HepG2 (cell line): ENCODE data around the gene GALR2. TPM values are rescaled to one million over a fixed set of nuclear protein-coding genes. Genes with fewer than 3 reads are reported as not detected.

Experiments used
- ETV6 ChIP-seq: sonication (generic); formaldehyde crosslinking; conservative IDR thresholded peaks from 2 replicates; pipeline ENCODE4 v1.4.0; 2020; ENCODE audit warnings: missing genetic modification reagents
- FOXO1 ChIP-seq: sonication (generic); formaldehyde crosslinking; IDR thresholded peaks from 2 replicates; pipeline ENCODE4 v1.4.0; 2020; ENCODE audit warnings: missing genetic modification reagents
- KDM2A ChIP-seq: sonication (generic); formaldehyde crosslinking; IDR thresholded peaks from 2 replicates; pipeline ENCODE4 v1.4.0; 2020; ENCODE audit warnings: low read depth, missing genetic modification reagents, borderline replicate concordance
- NFYB ChIP-seq: sonication (generic); formaldehyde crosslinking; IDR thresholded peaks from 2 replicates; pipeline ENCODE4 v1.4.0; 2020; ENCODE audit warnings: missing genetic modification reagents
- NRL ChIP-seq: sonication (generic); formaldehyde crosslinking; IDR thresholded peaks from 2 replicates; pipeline ENCODE4 v1.5.0; 2020; ENCODE audit warnings: missing genetic modification reagents, mild to moderate bottlenecking, moderate library complexity, borderline replicate concordance
- PHF21A ChIP-seq: sonication (generic); formaldehyde crosslinking; IDR thresholded peaks from 2 replicates; pipeline ENCODE4 v1.5.0; 2020; ENCODE audit warnings: mild to moderate bottlenecking, missing genetic modification reagents
- RNF2 ChIP-seq: fragments of 450-650 bp; conservative IDR thresholded peaks from 2 replicates; pipeline ENCODE4 v1.6.1; 2016; ENCODE audit warnings: low read depth
- SRF ChIP-seq: IDR thresholded peaks from 2 replicates; pipeline ENCODE4 v1.6.1; 2011; ENCODE audit warnings: mild to moderate bottlenecking, low read depth, low read length, moderate library complexity
- TFDP1 ChIP-seq: IDR thresholded peaks from 2 replicates; pipeline ENCODE4 v1.6.1; 2016; ENCODE audit warnings: missing compliant biosample characterization, missing genetic modification reagents, borderline replicate concordance
- TFDP2 ChIP-seq: sonication (generic); formaldehyde crosslinking; IDR thresholded peaks from 2 replicates; pipeline ENCODE4 v1.4.0; 2020; ENCODE audit warnings: missing genetic modification reagents
- ZBTB38 ChIP-seq: sonication (generic); formaldehyde crosslinking; IDR thresholded peaks from 2 replicates; pipeline ENCODE4 v1.5.1; 2020; ENCODE audit warnings: mild to moderate bottlenecking, missing genetic modification reagents
- ZFY ChIP-seq: sonication (generic); formaldehyde crosslinking; IDR thresholded peaks from 2 replicates; pipeline ENCODE4 v1.4.0; 2020; ENCODE audit warnings: missing genetic modification reagents
- ZMYM2 ChIP-seq: sonication (generic); formaldehyde crosslinking; IDR thresholded peaks from 2 replicates; pipeline ENCODE4 v1.8.0; 2022; ENCODE audit warnings: mild to moderate bottlenecking, missing genetic modification reagents
- ZNF512 ChIP-seq: sonication (generic); formaldehyde crosslinking; IDR thresholded peaks from 2 replicates; pipeline ENCODE4 v1.4.0; 2020; ENCODE audit warnings: mild to moderate bottlenecking, missing genetic modification reagents
- ZSCAN9 ChIP-seq: IDR thresholded peaks from 2 replicates; pipeline ENCODE4 v1.6.1; 2016; ENCODE audit warnings: borderline replicate concordance
- polyA plus RNA-seq, 8 experiments: library from polyadenylated mRNA; depleted of rRNA in 3 of 8; stranded (reverse) in 7 of 8; unstranded in 1 of 8; fragments of >200 nt; fragmentation: Illumina TruSeq in 4 of 8; extraction: Trizol in 4 of 8; gene quantifications; 2 replicates each; pipeline versions ENCODE4 v1.2.1 to v1.2.3, GENCODE V29; 2011 to 2016; ENCODE audit warnings: low read depth in 4 of 8, missing spikeins in 1 of 8, mixed read lengths in 1 of 8; ENCODE audit not compliant: insufficient read depth in 1 of 8
- total RNA-seq, 5 experiments: library from RNA; depleted of rRNA; stranded (reverse); fragments of >200 nt; fragmentation: Illumina TruSeq; extraction: Trizol; gene quantifications; 2 replicates each; pipeline ENCODE4 v1.2.3, GENCODE V29; 2016; ENCODE audit warnings: low read depth in 1 of 5
- TF ChIP-seq, protein P1 (sequence below): sonication (generic); formaldehyde crosslinking; IDR thresholded peaks from 2 replicates; pipeline ENCODE4 v1.9.0; 2022; ENCODE audit warnings: low read depth, missing genetic modification reagents
- TF ChIP-seq, protein P2 (sequence below): sonication (generic); formaldehyde crosslinking; IDR thresholded peaks from 2 replicates; pipeline ENCODE4 v1.5.0; 2020; ENCODE audit warnings: missing genetic modification reagents
- TF ChIP-seq, protein P3 (sequence below): sonication (generic); formaldehyde crosslinking; IDR thresholded peaks from 2 replicates; pipeline ENCODE4 v1.8.0; 2022; ENCODE audit warnings: mild to moderate bottlenecking, missing genetic modification reagents, moderate library complexity

GALR2 gene
- total and polyA plus RNA-seq, 2 of the 13 experiments (the other 11 are each of a cell fraction or from before 2014, with no cell fraction given), result 0.48 to 0.58 TPM

DNA sequence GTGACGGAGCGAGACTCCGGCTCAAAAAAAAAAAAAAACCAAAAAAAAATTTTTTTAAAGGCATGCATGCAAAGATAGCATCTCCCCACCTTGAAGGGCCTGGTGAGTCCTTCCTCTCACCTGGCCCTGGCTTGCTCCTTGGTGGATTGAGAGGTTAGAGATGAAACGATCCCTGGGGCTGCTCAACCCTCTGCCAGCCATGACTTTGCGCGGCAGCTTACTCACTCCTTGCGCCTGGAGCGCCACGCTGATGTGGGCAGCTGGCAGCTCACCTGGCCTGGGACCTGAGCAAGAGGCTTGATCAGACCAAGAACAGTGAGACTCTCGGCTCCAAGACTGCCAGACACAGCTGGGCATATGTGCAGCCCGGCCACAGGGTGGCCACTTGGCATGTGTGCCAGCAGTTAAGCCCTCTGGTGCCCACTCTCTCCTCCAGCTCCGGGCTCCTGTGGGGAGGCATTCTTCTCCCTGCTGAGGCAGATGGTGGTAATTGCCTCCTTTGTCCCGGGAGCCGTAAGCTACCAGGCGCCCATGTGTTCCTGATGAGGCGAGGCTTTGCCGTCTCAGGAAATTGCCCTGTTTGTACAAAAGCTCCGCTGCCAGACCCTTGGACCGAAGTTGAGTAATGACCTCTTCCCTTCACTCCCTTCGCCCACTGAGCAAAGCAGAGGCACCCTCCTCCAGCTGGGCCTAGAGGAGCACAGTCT is 42.4 kb upstream of the GALR2 start (continued):
- TF ChIP-seq, protein P1, sequence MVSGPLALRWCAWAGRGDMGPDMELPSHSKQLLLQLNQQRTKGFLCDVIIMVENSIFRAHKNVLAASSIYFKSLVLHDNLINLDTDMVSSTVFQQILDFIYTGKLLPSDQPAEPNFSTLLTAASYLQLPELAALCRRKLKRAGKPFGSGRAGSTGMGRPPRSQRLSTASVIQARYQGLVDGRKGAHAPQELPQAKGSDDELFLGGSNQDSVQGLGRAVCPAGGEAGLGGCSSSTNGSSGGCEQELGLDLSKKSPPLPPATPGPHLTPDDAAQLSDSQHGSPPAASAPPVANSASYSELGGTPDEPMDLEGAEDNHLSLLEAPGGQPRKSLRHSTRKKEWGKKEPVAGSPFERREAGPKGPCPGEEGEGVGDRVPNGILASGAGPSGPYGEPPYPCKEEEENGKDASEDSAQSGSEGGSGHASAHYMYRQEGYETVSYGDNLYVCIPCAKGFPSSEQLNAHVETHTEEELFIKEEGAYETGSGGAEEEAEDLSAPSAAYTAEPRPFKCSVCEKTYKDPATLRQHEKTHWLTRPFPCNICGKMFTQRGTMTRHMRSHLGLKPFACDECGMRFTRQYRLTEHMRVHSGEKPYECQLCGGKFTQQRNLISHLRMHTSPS (CRISPR knock-in tag), result peak; percentile 94
- TF ChIP-seq ZFY (CRISPR knock-in tag) (peak; percentile 43), NRL (peak; percentile 81; the same call in 1 of the 2 replicates), KDM2A (CRISPR knock-in tag) (peak; percentile 57; the same call in 1 of the 2 replicates), ZSCAN9 (CRISPR knock-in tag) (no peak), SRF (no peak), ZNF512 (no peak), ETV6 (CRISPR knock-in tag) (peak; percentile 66; the same call in 1 of the 2 replicates), TFDP2 (CRISPR knock-in tag) (peak; percentile 66; the same call in 1 of the 2 replicates), PHF21A (peak; percentile 70; the same call in 1 of the 2 replicates), NFYB (CRISPR knock-in tag) (no peak), ZMYM2 (peak; percentile 60; the same call in 1 of the 2 replicates), RNF2 (no peak; the same call in 1 of the 2 replicates), FOXO1 (CRISPR knock-in tag) (0 out of 2 replicates have a peak, but pooled peaks have one; percentile 40), TFDP1 (CRISPR knock-in tag) (peak; percentile 69; the same call in 1 of the 2 replicates), ZBTB38 (peak; percentile 41; the same call in 1 of the 2 replicates)
- TF ChIP-seq, protein P2, sequence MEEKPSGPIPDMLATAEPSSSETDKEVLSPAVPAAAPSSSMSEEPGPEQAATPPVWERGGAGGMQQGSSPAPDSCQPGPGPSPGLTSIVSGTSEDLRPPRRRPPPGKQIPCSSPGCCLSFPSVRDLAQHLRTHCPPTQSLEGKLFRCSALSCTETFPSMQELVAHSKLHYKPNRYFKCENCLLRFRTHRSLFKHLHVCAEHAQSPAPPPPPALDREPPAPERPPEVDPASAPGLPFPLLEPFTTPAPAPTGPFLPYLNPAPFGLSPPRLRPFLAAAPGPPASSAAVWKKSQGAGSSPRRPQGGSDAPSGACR, result no peak
- TF ChIP-seq, protein P3, sequence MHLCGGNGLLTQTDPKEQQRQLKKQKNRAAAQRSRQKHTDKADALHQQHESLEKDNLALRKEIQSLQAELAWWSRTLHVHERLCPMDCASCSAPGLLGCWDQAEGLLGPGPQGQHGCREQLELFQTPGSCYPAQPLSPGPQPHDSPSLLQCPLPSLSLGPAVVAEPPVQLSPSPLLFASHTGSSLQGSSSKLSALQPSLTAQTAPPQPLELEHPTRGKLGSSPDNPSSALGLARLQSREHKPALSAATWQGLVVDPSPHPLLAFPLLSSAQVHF (CRISPR knock-in tag), result no peak
